HG03045 (cell line): ENCODE measurements around the gene CCT8L2.
"Not testable (repeated sequence)": the region's sequence is repeated elsewhere in the genome, so short reads cannot be mapped to it uniquely, and the experiment has no call there.

Experiments used
- ATAC-seq: cut with Tn5 transposase; IDR thresholded peaks from one replicate; pipeline ENCODE4 v1.9.1; 2021; ENCODE audit warnings: mild to moderate bottlenecking, moderate library complexity; ENCODE audit not compliant: unreplicated experiment

Gene CCT8L2, protein sequence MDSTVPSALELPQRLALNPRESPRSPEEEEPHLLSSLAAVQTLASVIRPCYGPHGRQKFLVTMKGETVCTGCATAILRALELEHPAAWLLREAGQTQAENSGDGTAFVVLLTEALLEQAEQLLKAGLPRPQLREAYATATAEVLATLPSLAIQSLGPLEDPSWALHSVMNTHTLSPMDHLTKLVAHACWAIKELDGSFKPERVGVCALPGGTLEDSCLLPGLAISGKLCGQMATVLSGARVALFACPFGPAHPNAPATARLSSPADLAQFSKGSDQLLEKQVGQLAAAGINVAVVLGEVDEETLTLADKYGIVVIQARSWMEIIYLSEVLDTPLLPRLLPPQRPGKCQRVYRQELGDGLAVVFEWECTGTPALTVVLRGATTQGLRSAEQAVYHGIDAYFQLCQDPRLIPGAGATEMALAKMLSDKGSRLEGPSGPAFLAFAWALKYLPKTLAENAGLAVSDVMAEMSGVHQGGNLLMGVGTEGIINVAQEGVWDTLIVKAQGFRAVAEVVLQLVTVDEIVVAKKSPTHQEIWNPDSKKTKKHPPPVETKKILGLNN

DNA sequence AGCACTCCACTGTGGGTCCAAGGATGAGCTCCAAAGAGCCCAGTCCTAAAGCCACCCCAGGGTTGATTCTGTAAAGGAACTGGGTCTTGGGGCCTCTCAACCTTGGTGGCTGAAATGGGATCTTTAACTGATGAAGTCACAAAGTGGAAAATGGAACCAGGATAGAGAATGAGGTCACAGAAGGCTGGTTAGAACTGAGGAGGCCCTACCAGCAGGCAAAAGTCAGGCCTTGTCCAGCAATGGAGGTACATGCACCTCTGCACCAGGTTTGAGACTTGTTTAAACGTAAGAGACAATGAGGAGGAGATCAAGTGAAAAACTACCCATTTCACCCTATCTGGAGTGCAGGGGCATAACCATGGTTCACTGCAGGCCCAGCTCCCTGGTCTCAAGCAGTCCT is at the start of gene CCT8L2:
Gene CCT8L2, minus strand, starts transcription at position 101 of the 400 bp plus-strand sequence. CDS start 260 bp downstream, outside the sequence.
- not testable (repeated sequence) for ATAC-seq

DNA sequence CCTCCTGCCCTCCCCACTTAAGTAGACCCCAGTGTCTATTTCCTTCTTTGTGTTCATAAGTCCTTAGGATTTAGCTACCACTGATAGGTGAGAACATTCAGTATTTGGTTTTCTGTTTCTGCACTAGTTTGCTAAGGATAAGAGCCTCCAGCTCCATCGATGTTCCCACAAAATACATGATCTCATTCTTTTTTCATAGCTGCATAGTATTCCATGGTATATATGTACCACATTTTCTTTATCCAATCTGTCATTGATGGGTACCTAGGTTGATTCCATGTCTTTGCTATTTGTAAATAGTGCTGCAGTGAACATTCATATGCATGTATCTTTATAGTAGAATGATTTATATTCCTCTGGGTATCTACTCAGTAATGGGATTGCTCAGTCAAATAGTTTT is 42.8 kb upstream of the CCT8L2 start:
- ATAC-seq, result not testable (repeated sequence)

GRCh38 chr22:16634092-16634491 is 41.5 kb upstream of the CCT8L2 start:
- ATAC-seq, result not testable (repeated sequence)

- ATAC-seq, result not testable (repeated sequence)
Observed at GRCh38 chr22:16628476-16628875, 35.9 kb upstream of the CCT8L2 start.

DNA sequence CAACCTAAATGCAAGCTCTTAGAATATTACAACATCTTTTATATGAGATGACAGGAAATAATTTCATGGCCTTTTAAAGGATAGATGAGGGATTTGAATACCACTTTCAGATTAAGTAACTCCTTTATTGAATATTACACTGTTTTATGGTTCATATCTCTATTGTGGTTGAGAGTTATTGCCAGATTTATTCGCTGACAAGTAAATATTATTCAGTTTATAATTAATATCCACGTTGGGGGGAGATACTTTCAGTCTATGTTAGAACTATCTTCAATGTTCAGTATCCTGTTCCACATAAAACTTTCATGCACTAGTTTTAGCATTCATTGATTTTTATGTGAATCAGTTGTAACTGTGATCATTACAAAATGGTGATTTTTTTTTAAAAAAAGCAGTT is 32.4 kb upstream of the CCT8L2 start:
- not testable (repeated sequence) for ATAC-seq

DNA sequence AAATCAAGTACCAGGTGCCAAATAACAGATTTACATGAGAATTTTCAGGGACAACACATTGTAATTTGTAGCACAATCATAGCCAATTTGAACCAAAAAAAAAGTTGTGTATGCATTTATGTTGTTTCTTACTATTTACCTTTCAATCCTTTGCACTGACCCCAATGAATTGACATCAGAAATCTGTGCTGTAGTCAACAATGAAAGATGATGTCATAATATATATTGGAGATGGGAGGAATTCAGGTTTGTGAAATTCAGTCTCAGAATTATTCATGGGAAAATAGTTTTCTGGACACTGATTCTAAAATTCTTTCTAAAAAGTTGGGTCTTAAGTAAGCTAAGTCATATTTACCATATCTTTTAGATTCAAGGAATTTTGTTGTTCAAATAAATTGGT is 31.0 kb upstream of the CCT8L2 start:
- not testable (repeated sequence) for ATAC-seq

- not testable (repeated sequence) for ATAC-seq
Observed at GRCh38 chr22:16617516-16617915, 24.9 kb upstream of the CCT8L2 start.

- not testable (repeated sequence) for ATAC-seq
Observed at GRCh38 chr22:16616390-16616938, 23.9 kb upstream of the CCT8L2 start.

- ATAC-seq, result not testable (repeated sequence)
Observed at GRCh38 chr22:16615606-16616245, 23.1 kb upstream of the CCT8L2 start.

DNA sequence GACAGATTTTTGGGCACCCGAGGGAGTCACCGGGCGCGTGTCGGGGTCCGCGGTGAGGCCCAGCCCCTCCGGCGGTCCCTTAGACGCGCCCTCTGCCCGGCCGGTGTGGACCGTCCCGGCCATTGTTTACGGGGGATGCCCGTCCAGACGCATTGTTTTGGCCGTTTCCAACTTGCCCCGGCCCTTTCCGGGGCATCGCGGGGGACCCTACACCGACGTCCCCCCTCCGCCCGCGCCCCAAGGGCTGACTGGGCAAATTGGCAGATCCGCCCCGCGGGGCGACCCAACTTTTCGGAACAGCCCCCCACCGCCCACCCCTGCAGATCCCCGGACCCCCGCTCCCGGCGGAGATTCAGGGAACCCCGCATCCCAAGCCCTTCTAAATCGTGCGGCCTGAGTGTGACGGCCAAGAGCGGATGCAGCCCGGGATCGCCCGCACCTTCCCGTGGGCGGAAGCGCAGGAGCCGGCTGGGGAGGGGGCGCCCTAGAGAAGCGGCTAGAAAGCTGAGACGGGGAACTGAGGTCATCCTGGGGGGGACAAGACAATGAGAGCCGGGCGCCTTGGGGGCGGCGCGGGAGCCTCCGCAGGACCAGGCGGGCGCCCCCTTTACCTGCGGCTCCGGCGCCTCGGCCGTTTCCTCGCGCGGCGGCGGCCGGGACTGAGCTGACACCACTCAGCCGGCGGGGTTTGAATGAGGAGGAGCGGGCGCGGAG is 17.1 kb upstream of the CCT8L2 start:
- ATAC-seq, result no peak

DNA sequence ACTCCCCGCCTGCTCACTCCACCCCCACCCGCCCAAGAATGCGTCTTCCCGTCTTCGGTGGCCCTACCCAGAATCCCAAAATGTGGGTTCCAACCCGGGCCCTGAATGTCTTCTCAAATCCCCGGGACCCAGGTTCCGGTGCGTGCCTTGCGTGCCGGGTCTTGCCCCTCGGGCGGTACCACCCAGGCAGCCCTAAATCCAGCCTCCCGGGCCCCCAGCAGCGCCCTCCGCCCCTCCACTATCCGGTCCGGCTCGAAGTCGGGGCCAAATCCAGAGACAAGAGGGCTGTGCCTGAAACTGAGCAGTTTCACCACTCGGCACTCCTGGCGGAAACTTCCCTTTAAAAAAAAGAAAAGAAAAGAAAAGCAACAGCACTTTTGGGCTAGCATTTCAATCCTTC is 16.3 kb upstream of the CCT8L2 start:
- ATAC-seq, result no peak

- ATAC-seq, result not testable (repeated sequence)
Observed at GRCh38 chr22:16604257-16604998, 11.8 kb upstream of the CCT8L2 start.

GRCh38 chr22:16603770-16604242 is 11.2 kb upstream of the CCT8L2 start:
- ATAC-seq, result not testable (repeated sequence)

DNA sequence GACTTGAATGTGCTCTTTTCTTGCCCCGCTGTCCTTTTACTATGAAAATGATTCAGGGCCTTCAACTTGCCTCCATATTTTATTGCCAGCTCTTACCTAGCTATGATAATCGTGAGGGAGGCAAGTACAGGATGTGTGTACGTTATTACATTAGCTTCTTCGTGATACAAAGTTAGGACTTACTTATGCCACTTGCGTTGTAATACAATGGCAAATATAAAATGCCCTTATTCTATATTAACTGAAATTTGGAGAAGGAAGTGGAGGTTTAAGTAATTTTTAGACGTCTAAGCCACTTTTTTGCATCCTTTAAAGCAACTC is 10.8 kb upstream of the CCT8L2 start:
- ATAC-seq, result no peak

DNA sequence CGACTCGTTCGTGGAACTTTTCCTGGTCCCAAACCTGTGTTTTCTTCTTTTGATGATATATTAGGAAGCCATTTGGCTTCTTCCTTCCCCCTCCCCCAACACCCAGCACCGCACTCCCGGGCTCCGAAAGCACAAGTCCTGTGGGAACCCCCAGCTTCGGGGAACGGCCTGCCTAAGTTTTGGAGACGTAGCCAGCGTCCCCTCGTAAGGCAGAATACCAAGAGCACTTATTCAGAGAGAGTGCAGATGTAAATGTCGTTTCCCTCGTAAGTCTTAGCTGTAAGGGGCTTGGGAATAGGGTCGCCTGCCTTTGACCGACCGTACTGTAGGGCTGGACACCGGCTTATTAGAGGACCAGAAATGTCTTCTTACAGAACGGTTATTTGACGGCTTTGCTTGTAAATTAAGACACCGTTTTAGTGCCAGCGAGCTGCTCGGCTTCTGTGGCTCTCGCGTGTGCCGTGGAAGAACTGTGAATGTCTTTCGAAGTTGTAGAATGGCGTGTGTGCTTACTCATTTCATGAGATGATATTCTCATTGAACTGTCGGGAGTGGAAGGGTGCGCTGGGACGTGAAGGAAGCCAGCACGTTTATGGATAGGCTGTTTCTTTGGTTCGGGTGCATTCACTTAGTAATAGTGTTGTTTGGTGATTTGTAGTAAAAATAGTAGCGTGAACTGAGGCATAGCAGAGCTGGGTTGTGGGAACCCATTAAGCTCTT is 10.3 kb upstream of the CCT8L2 start:
- not testable (repeated sequence) for ATAC-seq

DNA sequence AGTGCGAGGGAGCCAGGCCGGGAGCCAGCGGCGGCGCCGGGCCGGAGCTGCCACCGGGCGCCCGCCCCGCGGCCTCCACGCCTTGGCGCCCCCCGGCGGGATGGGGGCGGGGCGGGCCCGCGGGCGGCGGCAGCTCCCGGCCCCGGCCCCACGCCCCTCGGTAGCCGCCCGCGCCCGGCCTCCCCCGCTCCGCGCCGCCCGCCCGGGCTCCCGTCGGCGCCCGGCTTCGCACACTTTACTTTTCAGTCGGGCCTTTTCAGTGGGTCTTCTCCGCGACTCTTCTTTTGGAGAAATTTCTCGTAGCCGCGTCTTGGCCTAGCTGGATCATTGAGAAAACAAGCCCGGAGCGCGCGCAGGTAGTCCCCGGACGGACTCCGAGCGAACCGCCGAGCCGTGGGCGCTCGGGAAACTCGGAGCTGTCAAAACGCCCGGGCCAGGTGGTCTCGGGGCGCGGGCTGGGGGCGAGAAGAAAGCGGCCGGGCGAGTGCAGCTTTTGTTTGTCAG is 9.7 kb upstream of the CCT8L2 start:
- ATAC-seq, result not testable (repeated sequence)

GRCh38 chr22:16601437-16602223 is 9.0 kb upstream of the CCT8L2 start:
- ATAC-seq, result no peak

GRCh38 chr22:16600644-16601436 is 8.2 kb upstream of the CCT8L2 start:
- ATAC-seq, result not testable (repeated sequence)
